ENCODE measurements around the gene PHLPP1. TPM values are rescaled to one million over a fixed set of nuclear protein-coding genes. Genes with fewer than 3 reads are reported as not detected.
A peak's percentile ranks its signal among the peaks of the same experiment; 100 is the strongest.

The PHLPP1 gene
- 20.4 to 21.2 TPM (median 21.2 TPM) in 3 replicates for total RNA-seq

DNA sequence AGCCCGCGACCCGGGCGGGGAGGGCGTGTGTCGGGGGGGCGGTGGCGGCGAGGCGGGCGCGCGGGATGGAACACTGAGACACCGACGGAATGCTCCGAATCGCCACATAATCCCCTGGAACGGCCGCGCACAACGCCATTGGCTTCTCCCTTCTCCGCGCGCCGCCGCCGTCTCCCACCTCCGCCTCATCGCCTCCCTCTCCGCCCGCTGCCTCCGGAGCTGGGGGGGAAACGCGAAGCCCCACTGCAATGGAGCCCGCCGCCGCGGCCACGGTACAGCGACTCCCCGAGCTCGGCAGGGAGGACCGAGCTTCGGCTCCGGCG, at the start of gene PHLPP1:
TSS of gene PHLPP1 (plus strand) at position 106 of the 323 bp plus-strand sequence. CDS start at position 249, 143 bp downstream.
- H3K36me3 Mint-ChIP-seq: no peaks in the 10 kb centered on the region
- peak within 1 kb of the TSS; percentile 95 for H3K27ac Mint-ChIP-seq
- H3K4me3 Mint-ChIP-seq: peak within 1 kb of the TSS; percentile 70
- H3K27me3 Mint-ChIP-seq (ENCODE audit: low read depth): no peaks in the 10 kb centered on the region
- H3K9me3 Mint-ChIP-seq: no peaks in the 10 kb centered on the region
- TF ChIP-seq CTCF (IDR thresholded peaks at IDR 0.05; ENCODE audit: unreplicated experiment): no peak
- DNase-seq (ENCODE audit: low spot score in 2 of 2, unreplicated experiment in 2 of 2): no peak
- peaks cover 51% of the 10 kb centered on the region for H3K4me1 Mint-ChIP-seq

DNA sequence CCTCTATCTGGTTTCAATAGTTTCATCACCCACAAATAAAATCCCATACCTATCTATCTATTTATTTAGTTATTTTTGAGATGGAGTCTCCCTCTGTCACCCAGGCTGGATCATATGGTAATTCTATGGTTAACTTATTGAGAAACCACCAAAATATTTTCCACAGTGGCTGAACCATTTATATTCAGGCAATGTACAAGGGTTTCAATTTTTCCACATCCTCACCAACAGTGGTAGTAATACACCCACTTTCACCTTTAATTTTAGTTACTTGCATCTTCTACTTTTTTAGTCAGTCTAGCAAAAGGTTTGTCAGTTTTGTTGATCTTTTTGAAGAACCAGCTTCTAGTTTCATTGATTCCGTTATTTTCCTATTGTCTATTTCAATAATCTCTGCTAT, 46.1 kb upstream of the PHLPP1 start:
- no peak for DNase-seq (ENCODE audit: low spot score in 2 of 2, unreplicated experiment in 2 of 2)
- no peak overlapping the region for H3K27ac Mint-ChIP-seq

GRCh38 chr18:62670573-62670972, 44.8 kb upstream of the PHLPP1 start:
- no peak overlapping the region for H3K27ac Mint-ChIP-seq
- no peaks in the 10 kb centered on the region for H3K27me3 Mint-ChIP-seq (ENCODE audit: low read depth)
- H3K9me3 Mint-ChIP-seq: peaks cover 16% of the 10 kb centered on the region
- H3K4me3 Mint-ChIP-seq: no peak overlapping the region
- TF ChIP-seq CTCF (IDR thresholded peaks at IDR 0.05; ENCODE audit: unreplicated experiment): no peak
- peaks cover 4% of the 10 kb centered on the region for H3K36me3 Mint-ChIP-seq
- peaks cover 11% of the 10 kb centered on the region for H3K4me1 Mint-ChIP-seq
- DNase-seq (ENCODE audit: low spot score in 2 of 2, unreplicated experiment in 2 of 2): no peak

More for the DNA sequence above, 46.1 kb upstream of the PHLPP1 start:
- Mint-ChIP-seq H3K27me3 (ENCODE audit: low read depth) (no peaks in the 10 kb centered on the region), H3K4me1 (peaks cover 13% of the 10 kb centered on the region), H3K9me3 (peaks cover 16% of the 10 kb centered on the region), H3K4me3 (no peak overlapping the region), H3K36me3 (peaks cover 4% of the 10 kb centered on the region)
- no peak for TF ChIP-seq CTCF (IDR thresholded peaks at IDR 0.05; ENCODE audit: unreplicated experiment)

DNA sequence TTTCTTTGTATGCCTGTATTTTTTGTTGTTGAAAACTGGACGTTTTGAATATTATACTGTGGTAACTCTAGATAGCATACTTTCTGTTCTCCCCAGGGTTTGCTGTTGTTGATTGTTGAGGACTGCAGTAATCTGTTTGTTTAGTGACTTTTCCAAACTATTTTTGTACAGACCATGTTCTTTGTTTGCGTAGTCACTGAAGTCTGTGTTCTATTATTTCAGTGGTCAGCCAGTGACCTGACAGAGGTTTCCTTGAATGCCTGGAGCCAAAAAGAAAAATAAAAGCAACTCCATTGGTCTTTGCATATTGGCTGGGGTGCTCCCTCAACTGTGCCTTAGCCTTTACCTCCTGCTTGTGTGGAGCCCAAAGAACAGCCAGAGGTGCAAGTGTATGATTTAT, 42.7 kb upstream of the PHLPP1 start:
- peaks cover 11% of the 10 kb centered on the region for H3K4me1 Mint-ChIP-seq
- no peaks in the 10 kb centered on the region for H3K27me3 Mint-ChIP-seq (ENCODE audit: low read depth)
- no peak for DNase-seq (ENCODE audit: low spot score in 2 of 2, unreplicated experiment in 2 of 2)
- peaks cover 4% of the 10 kb centered on the region for H3K36me3 Mint-ChIP-seq
- H3K4me3 Mint-ChIP-seq: no peak overlapping the region
- H3K9me3 Mint-ChIP-seq: peaks cover 16% of the 10 kb centered on the region
- no peak for TF ChIP-seq CTCF (IDR thresholded peaks at IDR 0.05; ENCODE audit: unreplicated experiment)
- H3K27ac Mint-ChIP-seq: no peak overlapping the region

DNA sequence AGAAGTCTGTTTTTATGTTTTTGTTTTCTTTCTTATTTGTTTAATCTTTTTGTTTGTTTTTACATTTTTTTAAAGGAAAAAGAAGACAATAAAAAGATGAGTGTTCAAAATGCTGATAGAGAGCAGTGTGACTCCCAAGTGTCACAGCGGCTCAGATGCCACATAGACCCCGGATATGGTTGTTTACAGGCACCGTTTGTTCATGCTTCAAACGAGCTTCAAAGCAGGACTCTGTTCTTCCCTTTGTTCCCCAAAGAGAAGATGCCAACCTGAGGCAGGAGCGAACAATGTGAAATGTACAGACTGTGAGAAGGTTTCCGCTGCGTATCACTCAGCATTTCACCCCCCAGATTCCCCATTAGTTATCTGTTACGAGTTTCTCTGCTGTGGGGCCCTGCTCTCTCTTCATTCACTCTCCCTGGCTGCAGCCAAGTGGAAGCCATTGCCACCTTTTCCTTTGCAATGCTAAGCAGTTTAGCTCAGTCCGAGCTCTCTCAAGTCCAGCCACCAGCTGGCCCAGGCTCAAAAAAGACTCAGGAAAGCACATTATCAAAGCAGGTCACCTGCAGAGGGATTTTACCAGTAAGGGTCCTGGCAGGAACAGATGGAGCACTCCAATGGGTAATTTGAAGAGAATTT, 36.4 kb upstream of the PHLPP1 start:
- no peaks in the 10 kb centered on the region for H3K9me3 Mint-ChIP-seq
- H3K36me3 Mint-ChIP-seq: no peaks in the 10 kb centered on the region
- no peak for DNase-seq (ENCODE audit: low spot score in 2 of 2, unreplicated experiment in 2 of 2)
- peaks cover 16% of the 10 kb centered on the region for H3K4me1 Mint-ChIP-seq
- TF ChIP-seq CTCF (IDR thresholded peaks at IDR 0.05; ENCODE audit: unreplicated experiment): no peak
- H3K4me3 Mint-ChIP-seq: no peak overlapping the region
- no peaks in the 10 kb centered on the region for H3K27me3 Mint-ChIP-seq (ENCODE audit: low read depth)
- H3K27ac Mint-ChIP-seq: no peak overlapping the region

DNA sequence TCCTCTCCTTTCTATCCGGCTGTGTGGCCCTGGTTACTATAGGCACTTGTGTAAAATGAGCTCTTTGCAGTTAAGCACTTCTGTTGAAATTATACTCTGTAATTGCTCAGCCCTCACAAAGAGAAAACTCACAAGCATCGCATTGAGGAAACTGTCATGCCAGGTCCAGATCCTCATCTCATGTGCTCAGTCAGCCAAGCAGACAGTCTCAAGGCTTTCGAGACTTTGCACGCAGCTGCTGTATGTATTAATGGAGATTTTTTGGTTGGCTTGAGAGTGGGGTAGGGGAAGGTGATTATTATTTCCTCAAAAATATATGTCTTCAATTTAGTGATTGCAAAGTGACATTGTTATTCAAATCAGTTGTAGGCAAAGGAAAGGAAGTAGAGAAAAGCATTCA, 33.0 kb upstream of the PHLPP1 start:
- H3K9me3 Mint-ChIP-seq: peaks cover 16% of the 10 kb centered on the region
- no peak overlapping the region for H3K27ac Mint-ChIP-seq
- no peak for DNase-seq (ENCODE audit: low spot score in 2 of 2, unreplicated experiment in 2 of 2)
- no peaks in the 10 kb centered on the region for H3K36me3 Mint-ChIP-seq
- TF ChIP-seq CTCF (IDR thresholded peaks at IDR 0.05; ENCODE audit: unreplicated experiment): no peak
- no peaks in the 10 kb centered on the region for H3K27me3 Mint-ChIP-seq (ENCODE audit: low read depth)
- peaks cover 18% of the 10 kb centered on the region for H3K4me1 Mint-ChIP-seq
- no peak overlapping the region for H3K4me3 Mint-ChIP-seq

Data from mesothelial cell of epicardium (in vitro differentiated cells).